ENCODE data around the gene GPRIN3. TPM values are rescaled to one million over a fixed set of nuclear protein-coding genes. Genes with fewer than 3 reads are reported as not detected.

GPRIN3 gene
- total RNA-seq, 1 experiment from 2014 or later, result not detected

DNA sequence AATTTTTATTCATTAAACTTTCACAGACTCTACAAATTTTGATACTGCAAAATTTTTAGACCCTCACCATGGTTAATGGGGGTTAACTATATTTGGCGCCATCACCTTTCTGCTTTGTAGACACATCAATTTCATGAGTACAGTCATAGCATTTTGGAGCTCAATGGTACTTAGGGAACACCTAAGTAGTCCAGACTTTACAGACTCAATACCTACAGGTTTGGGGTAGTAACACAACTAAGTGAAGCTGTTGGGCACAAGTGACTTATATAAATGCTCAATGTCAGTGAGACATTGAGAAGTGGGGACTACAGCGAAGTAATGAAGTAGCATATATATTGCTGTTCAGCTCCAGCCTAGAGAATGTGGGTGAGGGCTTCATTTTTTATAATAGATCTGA lies 7.5 kb downstream of the GPRIN3 start:
- Histone ChIP-seq H3K4me3 (no peak overlapping the region), H3K9me3 (no peaks in the 10 kb centered on the region), H3K27me3 (no peaks in the 10 kb centered on the region), H3K36me3 (no peaks in the 10 kb centered on the region)
- no peak for DNase-seq

DNA sequence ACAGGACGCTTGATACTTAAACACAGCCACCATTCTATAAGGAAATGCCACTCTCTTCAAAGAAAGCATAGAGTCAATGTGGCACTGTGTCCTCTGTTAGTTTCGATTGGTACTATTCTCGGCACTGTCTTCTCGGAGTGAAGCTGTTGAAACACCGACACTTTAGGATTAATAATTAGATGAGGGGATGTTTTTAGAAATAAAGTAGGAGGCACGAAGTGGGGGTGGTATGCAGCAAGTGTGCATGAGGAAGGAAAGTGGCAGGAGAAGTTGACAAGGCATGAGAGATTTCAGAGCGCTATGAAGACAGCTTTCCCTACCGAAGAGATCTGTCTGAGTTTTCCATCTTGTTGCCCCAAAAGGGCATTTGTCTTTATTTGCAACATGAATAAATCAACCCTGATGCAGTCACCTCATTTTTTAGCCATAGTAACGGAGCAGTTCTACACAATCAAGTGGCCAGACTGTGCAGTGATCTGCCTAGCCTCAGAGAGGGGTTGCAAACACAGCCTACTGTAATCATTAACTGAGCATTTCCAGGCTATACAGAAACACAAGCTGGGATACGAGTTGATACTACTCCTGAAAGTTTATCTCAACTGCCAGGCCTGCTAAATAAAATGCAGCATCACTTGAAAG lies 8.3 kb downstream of the GPRIN3 start:
- DNase-seq, result no peak
- Histone ChIP-seq H3K4me3 (peak overlapping the region; percentile 18), H3K27me3 (no peaks in the 10 kb centered on the region), H3K36me3 (no peaks in the 10 kb centered on the region), H3K9me3 (no peaks in the 10 kb centered on the region)

- Histone ChIP-seq H3K36me3 (no peaks in the 10 kb centered on the region), H3K9me3 (no peaks in the 10 kb centered on the region), H3K4me3 (peak overlapping the region; percentile 18), H3K27me3 (no peaks in the 10 kb centered on the region)
- no peak for DNase-seq
These were observed 8.8 kb downstream of the GPRIN3 start for GRCh38 chr4:89298788-89299152.

GRCh38 chr4:89298155-89298554 lies 9.4 kb downstream of the GPRIN3 start:
- H3K27me3 ChIP-seq, result no peaks in the 10 kb centered on the region
- no peak overlapping the region for H3K4me3 ChIP-seq
- H3K9me3 ChIP-seq, result no peaks in the 10 kb centered on the region
- DNase-seq, result no peak
- H3K36me3 ChIP-seq, result no peaks in the 10 kb centered on the region

- Histone ChIP-seq H3K36me3 (no peaks in the 10 kb centered on the region), H3K9me3 (no peaks in the 10 kb centered on the region), H3K4me3 (no peak overlapping the region), H3K27me3 (no peaks in the 10 kb centered on the region)
- no peak for DNase-seq
These were observed 10.7 kb downstream of the GPRIN3 start for GRCh38 chr4:89296896-89297295.

- Histone ChIP-seq H3K27me3 (no peaks in the 10 kb centered on the region), H3K9me3 (no peaks in the 10 kb centered on the region), H3K36me3 (no peaks in the 10 kb centered on the region), H3K4me3 (no peak overlapping the region)
- DNase-seq, result no peak
These were observed 11.2 kb downstream of the GPRIN3 start for GRCh38 chr4:89296399-89296798.

- no peak for DNase-seq
- no peaks in the 10 kb centered on the region for H3K27me3 ChIP-seq
- no peaks in the 10 kb centered on the region for H3K9me3 ChIP-seq
- no peaks in the 10 kb centered on the region for H3K36me3 ChIP-seq
- no peak overlapping the region for H3K4me3 ChIP-seq
These were observed 12.1 kb downstream of the GPRIN3 start for GRCh38 chr4:89295415-89295927.

DNA sequence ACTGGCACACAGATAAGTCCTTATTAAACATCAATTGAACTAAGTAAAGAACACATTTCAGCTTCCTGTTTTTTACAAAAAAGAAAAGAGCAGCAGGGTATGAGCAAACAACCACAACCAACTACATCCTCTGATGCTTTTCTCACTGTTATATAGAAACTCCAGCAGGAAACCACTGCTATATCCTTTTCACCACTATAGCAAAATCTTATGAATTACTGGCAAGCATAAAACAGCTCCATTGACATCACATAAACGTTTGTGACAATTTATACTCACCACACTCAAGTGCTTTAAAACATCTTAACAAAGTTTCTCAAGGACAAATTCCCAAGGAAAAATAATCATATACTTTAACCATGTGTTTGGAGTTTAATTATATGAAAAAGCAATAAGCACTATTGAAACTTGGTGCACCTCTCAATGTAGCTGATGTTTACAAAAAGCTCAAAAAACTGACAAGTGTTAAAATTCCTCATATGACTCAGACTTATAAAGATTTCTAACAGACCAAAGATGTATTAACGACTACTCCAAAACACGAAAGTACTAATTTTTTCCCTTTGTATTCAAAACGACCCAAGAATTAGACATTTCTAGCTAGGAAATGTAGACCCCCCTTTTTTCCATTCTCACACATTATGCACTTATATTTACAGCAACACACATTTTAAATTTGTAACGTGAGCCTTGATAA lies 12.9 kb downstream of the GPRIN3 start:
- Histone ChIP-seq H3K36me3 (no peaks in the 10 kb centered on the region), H3K27me3 (no peaks in the 10 kb centered on the region), H3K4me3 (no peak overlapping the region), H3K9me3 (no peaks in the 10 kb centered on the region)
- DNase-seq, result no peak

DNA sequence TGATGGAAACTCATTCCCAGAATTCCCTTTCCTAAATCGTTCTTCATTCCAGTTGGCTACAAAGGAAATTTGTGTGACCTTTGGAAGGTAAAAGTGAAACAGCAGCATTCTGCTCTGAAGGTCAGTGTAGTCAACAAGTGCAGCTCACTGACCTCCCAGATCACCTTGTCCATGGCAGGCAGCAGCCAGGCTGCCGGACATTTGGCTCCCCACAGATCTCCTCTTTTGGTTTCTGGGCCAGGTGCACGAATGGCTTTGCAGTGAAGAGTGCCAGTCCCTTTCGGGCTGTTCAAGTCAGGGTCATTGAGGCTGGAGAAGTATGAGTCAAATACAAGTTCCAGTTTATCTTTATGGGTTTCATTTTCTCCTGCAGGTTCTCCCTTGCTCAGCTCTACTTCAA lies 14.3 kb downstream of the GPRIN3 start:
- no peak overlapping the region for H3K4me3 ChIP-seq
- no peaks in the 10 kb centered on the region for H3K9me3 ChIP-seq
- no peaks in the 10 kb centered on the region for H3K27me3 ChIP-seq
- no peaks in the 10 kb centered on the region for H3K36me3 ChIP-seq
- DNase-seq, result no peak

- DNase-seq, result no peak
- Histone ChIP-seq H3K36me3 (no peaks in the 10 kb centered on the region), H3K27me3 (no peaks in the 10 kb centered on the region), H3K4me3 (no peak overlapping the region), H3K9me3 (no peaks in the 10 kb centered on the region)
These were observed 16.7 kb downstream of the GPRIN3 start for GRCh38 chr4:89290727-89291516.

DNA sequence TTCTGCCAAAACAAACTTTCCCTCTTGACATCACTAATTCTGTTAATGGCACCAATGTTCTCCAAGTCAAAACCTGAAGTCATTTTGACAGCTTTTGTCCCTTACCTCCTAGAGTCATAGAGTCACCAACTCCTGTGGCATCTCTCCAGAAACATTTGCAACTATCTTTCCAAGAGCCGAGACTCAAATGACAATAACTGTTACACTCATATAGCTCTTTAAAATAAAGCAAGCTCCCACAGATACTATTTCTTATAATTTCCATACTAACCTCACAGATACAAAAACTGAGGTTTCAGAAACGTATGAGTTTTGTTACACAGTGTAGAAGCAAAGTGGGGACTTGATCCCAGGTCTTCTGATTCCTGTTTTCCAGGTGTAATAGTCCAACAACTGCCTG lies 18.3 kb downstream of the GPRIN3 start:
- Histone ChIP-seq H3K9me3 (no peaks in the 10 kb centered on the region), H3K27me3 (no peaks in the 10 kb centered on the region), H3K36me3 (no peaks in the 10 kb centered on the region), H3K4me3 (no peak overlapping the region)
- DNase-seq, result no peak

DNA sequence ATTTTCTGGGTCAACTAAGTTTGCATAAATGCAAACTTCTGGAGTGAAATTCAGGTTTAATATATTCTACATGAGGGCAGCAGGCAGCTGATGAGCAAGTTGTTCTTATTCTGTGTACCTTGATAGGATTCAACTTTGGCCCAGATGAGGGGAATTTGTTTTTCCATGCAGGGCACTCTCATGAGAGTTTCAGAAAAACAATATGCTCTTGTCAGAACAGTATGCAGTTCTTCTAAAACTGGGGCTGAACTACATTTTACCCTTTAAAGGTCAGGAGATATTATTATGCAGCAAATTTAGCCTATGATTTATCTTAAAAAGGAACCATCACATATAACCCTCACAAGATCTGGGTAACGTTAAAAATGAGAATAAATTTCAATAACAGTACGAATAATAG lies 19.2 kb downstream of the GPRIN3 start:
- Histone ChIP-seq H3K9me3 (no peaks in the 10 kb centered on the region), H3K4me3 (no peak overlapping the region), H3K36me3 (no peaks in the 10 kb centered on the region), H3K27me3 (no peaks in the 10 kb centered on the region)
- no peak for DNase-seq

DNA sequence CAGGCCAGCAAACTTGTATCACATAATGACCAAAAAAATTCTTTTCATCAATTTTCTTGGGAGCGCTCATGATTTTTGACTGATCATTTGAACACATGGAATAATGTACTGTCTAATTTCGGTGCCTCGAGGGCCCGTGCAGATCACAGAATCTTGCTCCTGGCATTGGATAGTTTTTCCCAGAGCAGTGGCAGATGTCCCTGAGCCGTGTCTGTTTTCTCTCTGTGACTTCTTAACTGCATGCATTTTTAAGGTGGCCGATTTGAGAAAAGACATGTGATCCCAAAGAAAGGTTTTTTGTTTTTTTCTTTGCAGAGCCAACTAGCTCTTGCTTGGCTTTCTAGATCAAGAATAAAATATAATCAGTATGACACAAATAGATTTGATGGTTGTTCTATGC lies 19.7 kb downstream of the GPRIN3 start:
- Histone ChIP-seq H3K9me3 (no peaks in the 10 kb centered on the region), H3K4me3 (no peak overlapping the region), H3K36me3 (no peaks in the 10 kb centered on the region), H3K27me3 (no peaks in the 10 kb centered on the region)
- no peak for DNase-seq

DNA sequence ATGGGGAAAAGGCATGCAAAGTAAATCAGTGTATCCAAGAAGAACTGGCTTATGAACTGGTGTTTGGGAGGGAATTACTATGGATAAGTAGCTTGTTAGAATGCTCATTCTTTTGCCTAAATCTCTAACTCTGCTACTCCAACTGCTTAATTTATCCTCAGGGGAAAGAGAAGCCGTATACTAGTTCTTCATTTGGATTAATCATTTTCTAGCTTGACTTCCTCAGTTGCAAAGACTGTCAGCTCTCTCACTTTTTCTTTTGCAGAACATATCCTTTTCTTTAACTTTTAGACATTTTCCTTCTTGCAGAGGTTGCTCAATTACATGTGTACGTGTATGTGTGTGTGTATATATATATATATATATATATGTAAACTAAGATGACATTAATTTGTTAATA lies 21.9 kb downstream of the GPRIN3 start:
- Histone ChIP-seq H3K9me3 (no peaks in the 10 kb centered on the region), H3K27me3 (no peaks in the 10 kb centered on the region), H3K4me3 (no peak overlapping the region), H3K36me3 (no peaks in the 10 kb centered on the region)
- DNase-seq, result no peak

DNA sequence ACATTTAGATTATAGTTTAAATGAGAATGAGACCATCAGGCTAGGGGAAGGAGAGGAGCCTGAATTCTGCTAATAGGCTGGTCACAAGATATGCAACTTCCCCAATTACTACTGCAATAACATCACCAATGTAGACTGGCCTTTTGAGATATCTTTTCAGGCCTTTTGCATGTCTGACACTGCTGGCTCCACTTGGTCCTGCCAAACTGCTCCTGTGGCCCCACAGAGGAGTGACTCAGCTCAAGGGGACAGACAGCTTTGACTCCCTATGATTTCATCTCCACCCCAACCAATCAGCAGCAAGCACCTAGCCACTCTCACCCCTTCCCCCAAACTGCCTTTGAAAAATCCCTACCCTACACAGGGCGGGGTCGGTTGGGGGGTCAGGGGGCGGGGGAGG lies 22.8 kb downstream of the GPRIN3 start:
- no peaks in the 10 kb centered on the region for H3K9me3 ChIP-seq
- H3K27me3 ChIP-seq, result no peaks in the 10 kb centered on the region
- DNase-seq, result peak; percentile 12
- H3K36me3 ChIP-seq, result no peaks in the 10 kb centered on the region
- no peak overlapping the region for H3K4me3 ChIP-seq

DNA sequence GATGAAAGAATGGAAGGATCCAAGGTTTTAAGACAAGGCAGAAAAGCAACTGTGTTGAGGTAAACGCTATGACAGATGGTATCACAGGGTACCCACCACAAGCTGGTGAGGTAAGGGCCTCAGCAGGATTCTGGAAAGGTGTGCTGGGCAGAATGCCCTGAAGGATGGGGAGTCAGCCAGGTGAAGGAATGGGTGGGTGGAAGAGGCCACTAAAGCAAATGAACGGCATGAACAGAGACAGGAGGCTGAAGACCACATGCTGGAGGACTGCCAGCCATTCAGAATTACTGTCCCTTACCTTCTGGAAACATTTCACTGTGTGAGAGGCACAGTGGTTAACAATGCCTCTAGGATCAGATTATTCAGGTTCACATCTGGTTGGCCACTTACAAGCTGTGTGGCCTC lies 23.6 kb downstream of the GPRIN3 start:
- no peak overlapping the region for H3K4me3 ChIP-seq
- DNase-seq, result no peak

DNA sequence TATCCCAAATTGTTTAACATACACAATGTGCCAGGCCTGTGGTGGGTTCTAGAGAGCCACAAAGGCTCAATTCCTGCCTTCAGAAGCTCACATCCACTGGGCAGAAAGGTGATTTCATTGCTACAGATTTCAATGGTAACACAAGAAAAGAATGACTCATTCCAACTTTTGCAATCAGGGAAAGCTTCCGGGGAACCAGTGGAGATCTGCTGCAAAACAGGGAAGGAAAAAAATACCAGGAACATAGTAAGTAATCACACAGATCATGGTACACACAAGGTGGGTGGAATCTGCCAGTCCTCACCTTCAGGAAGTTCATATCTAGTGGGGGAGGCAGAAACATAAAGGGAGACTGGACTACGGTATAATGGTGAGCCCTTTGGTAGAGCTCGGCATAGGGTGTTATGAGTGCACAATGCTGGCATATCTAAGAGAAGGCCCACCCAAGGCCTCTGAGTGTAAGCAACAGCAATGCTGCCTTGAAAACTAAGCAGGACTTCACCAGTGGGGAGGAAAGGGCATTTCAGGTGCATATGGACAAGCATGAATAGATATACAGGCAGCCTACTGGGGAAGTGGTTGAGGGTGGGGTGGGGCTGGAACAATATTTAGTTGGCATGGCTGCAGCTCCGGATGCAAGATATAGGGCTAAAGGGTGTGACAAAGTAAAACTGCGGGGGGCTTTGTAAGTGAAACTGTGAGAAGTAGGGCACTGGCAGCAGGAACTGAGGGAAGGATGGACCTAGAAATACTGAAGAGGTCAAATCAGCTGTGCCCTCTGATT lies 24.2 kb downstream of the GPRIN3 start:
- Histone ChIP-seq H3K27me3 (no peaks in the 10 kb centered on the region), H3K36me3 (no peaks in the 10 kb centered on the region), H3K9me3 (no peaks in the 10 kb centered on the region), H3K4me3 (no peak overlapping the region)
- no peak for DNase-seq

More for the DNA sequence above, 23.6 kb downstream of the GPRIN3 start:
- no peaks in the 10 kb centered on the region for H3K9me3 ChIP-seq
- H3K27me3 ChIP-seq, result no peaks in the 10 kb centered on the region
- H3K36me3 ChIP-seq, result no peaks in the 10 kb centered on the region
